Activated CD8-positive, alpha-beta memory T cell treated with anti-CD3 and anti-CD28 coated beads, Interleukin-2, amount 50 U/mL, for 4 hours (primary cell): Measurements from ENCODE around the gene MAVS.

Experiments
- DNase-seq: peaks from one replicate; pipeline ENCODE4 v3.0.0-alpha.2; 2020

The MAVS gene

DNA sequence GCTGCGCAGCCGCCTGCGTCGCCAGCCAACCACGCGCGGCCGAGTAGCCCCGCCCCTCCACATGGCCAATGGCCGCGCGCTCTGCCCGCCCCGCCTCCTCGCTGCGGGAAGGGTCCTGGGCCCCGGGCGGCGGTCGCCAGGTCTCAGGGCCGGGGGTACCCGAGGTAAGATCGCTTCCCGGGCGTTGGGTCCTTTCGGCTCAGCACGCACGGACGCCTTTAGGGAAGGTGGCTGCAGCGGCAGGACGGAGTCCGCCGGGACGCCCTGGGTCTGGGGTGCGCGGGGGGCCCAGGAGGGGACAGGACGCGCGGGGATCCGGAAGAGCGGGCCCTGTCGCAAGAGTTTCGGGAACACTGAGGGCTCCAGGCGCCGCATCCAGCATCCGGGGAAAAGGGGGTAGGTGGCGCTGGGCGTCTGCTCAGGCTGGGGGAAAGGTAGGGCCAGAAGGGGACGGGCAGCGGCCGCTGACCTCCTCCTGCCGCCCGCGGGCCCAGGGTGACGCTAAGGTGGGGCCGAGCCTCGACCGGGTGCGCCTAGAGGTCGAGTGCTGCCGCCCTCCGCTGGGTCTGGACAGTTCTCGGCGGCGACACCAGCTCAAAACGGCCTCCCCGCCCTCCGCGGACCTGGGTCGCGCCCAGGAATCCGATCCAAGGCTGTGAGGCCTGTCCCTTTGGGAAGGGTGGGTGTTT, at the start of gene MAVS:
Gene MAVS, plus strand, starts transcription at position 95 of the 689 bp plus-strand sequence. CDS start 7,791 bp downstream, outside the sequence.
- peak; percentile 84 for DNase-seq

GRCh38 chr20:3797226-3797545, 49.4 kb upstream of the MAVS start:
- DNase-seq: no peak

DNA sequence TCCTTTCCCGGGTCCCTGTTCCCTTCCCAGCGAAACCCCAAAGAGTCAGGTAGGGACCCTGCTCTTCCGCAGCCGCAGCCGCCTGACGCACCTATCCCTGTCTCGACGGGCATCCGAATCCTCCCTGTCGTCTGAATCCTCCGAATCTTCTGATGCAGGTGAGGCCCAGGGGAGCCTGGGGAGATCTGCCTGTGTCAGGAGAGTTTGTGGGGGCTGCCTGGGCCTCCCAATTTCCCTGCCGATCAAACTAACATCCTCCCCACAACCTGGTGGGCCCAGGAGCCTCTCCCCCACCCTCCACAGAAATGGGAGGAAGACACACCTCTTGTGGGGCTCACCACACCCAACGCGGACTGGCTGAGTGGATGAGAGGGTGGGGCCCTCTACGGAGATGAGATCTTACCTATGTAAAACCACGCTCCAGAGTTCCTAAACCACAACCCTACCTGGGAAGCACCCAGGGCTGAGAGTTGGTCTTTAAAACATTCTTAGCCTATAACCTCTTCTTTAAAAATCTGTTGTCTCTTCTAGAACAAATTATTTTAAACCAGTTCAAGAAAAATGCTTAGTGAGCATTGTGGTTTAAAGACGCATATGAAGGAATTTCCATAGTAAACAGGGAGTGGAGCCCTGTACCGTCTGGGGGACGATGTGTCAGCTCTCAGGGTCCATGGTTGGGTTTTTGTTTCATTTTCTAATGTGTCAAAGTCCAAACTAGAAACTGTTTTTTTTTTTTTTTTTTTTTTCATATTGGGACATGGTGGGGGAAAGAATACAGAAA, 48.9 kb upstream of the MAVS start:
- DNase-seq: no peak

- DNase-seq: no peak
These were observed 48.3 kb upstream of the MAVS start for GRCh38 chr20:3798373-3798768.

- DNase-seq: no peak
These were observed 47.8 kb upstream of the MAVS start for GRCh38 chr20:3798908-3799248.

GRCh38 chr20:3800256-3800877, 46.3 kb upstream of the MAVS start:
- DNase-seq: no peak

DNA sequence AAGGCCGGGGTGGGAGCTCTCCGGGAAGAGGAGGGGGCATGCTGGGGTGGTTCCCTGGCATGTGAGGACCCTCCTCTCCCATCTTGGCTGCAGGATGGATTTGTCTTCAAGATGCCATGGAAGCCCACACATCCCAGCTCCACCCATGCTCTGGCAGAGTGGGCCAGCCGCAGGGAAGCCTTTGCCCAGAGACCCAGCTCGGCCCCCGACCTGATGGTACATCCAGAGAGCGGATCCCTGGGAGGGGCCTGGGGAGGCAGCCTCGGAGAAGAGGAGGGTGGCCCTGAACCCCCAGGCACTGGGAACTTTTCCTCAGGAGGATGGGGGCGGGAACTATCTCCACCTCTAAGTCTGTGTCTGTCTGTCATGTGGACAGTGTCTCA, 45.8 kb upstream of the MAVS start:
- DNase-seq: no peak

- no peak for DNase-seq
These were observed 45.3 kb upstream of the MAVS start for GRCh38 chr20:3801299-3801698.

DNA sequence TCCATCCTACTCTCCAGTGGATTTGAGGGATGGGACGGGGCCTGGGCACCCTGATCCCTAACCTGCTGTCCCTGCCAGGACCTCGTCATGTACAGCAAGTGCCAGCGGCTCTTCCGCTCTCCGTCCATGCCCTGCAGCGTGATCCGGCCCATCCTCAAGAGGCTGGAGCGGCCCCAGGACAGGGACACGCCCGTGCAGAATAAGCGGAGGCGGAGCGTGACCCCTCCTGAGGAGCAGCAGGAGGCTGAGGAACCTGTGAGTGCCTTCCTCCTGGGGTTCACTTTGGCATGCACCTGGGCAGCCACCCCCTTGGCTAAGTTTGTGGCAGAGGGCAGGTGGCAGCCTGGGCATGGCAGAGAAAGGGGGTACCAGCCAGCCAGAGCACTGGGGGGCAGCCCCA, 44.8 kb upstream of the MAVS start:
- no peak for DNase-seq

DNA sequence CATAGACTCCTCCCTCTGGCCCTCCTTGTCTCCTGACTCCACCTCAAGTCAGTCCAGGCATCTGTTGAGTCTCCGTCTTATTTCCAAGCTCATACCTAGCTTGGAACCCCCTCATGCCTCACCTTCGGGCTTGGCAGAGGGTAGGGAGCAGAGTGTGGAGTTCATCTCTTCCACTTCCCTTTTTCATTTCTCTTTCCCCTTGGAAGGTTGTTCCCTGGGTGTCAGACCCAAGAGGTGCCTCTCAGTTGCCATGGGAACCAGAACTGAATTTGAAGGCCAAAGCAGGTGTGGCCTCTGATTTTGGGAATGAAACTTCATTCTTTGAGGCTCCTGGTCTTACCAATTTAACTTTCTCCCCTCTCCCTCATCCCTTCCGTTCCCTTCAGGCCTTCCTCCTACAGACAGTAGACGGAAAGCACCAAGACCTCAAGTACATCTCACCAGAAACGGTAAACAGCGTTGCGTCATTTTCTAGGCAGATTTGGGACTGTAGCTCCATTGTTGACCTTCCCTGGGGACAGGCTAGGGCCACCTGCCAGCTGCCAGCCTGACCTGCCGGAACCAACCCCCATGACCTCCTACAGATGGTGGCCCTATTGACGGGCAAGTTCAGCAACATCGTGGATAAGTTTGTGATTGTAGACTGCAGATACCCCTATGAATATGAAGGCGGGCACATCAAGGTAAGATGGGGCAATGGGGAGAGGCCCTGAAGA, 44.0 kb upstream of the MAVS start:
- DNase-seq: no peak

GRCh38 chr20:3803289-3803688, 43.3 kb upstream of the MAVS start:
- DNase-seq: no peak

- DNase-seq: no peak
These were observed 42.8 kb upstream of the MAVS start for GRCh38 chr20:3803854-3804253.

DNA sequence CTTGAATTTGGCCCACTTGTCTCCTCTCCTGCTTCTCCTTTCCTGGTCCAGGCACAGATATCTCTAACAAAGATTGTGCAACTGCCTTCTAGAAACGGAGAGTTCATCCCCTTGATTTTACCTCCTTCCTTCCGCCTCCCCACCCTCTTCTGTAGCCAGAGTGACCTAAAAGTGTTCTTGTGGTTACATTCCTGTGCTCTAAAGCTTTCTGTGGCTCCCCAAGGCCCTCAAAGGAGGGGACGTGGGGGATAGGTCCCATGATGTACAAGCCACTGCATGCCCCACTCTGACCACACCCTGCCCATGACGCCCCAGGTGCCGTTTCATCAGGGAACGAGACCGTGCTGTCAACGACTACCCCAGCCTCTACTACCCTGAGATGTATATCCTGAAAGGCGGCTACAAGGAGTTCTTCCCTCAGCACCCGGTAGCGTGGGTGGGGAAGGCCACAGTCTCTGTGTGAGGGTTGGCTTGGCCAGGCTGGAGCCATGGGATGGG, 42.3 kb upstream of the MAVS start:
- no peak for DNase-seq

DNA sequence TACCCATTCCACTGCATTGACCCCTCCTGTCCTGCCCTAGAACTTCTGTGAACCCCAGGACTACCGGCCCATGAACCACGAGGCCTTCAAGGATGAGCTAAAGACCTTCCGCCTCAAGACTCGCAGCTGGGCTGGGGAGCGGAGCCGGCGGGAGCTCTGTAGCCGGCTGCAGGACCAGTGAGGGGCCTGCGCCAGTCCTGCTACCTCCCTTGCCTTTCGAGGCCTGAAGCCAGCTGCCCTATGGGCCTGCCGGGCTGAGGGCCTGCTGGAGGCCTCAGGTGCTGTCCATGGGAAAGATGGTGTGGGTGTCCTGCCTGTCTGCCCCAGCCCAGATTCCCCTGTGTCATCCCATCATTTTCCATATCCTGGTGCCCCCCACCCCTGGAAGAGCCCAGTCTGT, 41.9 kb upstream of the MAVS start:
- no peak for DNase-seq

DNA sequence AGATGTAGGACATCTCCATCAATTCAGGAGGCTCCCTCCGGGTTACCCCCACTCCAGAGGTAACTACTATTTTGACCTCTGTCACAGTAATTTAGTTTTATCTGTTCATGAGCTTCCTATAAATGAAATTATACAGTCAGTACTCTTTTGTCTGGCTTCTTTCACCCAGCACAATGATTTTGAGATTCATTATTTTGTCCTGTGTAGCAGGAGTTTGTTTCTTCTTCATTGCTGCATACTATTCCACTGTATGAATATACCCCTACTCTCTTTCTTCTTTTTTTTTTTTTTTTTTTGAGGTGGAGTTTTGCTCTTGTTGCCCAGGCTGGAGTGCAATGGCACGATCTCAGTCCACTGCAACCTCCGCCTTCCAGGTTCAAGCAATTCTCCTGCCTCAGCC, 38.1 kb upstream of the MAVS start:
- no peak for DNase-seq

- peak; percentile 93 for DNase-seq
These were observed 35.0 kb upstream of the MAVS start for GRCh38 chr20:3811467-3812258.

- no peak for DNase-seq
These were observed 34.4 kb upstream of the MAVS start for GRCh38 chr20:3812259-3812681.

DNA sequence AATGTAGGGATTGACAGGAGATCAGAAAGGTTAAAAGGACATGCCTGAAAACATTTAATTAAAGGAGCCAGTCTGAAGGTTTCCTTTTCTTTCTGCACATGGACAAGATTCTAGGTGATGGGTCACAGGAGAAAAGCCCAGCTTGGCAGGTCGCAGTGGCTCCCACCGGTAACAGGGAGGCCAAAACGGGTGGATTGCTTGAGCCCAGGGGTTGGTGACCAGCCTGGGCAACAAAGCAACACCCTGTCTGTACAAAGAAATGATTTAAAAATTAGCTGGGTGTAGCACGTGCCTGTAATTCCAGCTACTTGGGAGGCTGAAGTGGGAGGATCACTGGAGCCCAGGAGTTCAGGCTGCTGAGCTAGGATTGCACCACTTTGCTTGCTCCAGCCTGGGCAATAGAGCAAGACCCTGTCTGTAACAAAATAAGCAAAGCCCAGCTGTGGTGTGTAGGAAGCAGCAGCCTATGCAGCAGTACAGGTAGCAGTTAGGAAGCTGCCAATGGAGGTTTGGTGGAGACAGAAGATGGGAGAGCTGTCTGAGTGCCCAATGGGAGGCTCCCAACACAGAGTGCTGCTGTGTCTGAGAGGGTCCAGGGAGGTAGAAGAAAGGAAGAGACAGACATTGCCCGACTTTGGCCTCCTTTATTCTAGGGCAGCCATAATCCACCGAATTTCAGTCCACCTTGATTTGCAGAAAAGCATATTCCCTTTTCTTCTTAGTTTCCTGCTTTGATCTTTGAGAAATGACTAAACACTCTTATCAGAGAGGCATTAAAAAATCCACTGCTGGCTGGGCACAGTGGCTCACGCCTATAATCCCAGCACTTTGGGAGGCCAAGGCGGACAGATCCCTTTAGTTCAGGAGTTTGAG, 33.4 kb upstream of the MAVS start:
- no peak for DNase-seq

DNA sequence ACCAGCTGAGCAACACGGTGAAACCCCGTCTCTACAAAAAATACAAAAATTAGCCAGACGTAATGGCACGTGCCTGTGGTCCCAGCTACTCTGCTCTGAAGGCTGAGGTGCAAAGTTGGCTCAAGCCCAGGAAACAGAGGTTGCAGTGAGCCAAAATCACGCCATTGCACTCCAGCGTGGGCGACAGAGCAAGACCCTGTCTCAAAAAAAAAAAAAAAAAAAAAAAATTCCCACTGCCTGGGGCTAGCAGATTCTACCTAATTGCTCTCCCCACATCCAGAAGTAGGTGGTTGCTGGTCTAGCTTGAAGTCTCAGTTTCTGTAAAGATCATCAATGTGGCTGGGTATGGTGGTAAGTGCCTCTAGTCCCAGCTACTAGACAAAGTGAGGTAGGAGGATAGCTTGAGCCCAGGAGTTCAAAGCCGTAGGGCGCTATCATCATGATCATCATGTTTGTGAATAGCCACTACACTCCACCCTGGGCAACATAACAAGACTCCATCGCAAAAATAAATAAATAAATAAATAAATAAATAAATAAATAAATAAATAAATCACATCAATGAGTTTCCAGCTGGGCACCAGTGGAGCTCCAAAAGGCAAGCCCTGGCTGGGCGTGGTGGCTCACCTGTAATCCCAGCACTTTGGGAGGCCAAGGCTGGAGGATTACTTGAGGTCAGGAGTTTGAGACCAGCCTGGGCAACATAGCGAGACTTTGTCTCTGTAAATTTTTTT, 32.6 kb upstream of the MAVS start:
- DNase-seq: no peak

GRCh38 chr20:3814928-3815495, 31.6 kb upstream of the MAVS start:
- no peak for DNase-seq
